GM23338 (cell line): Measurements from ENCODE around the gene ANKRD6. TPM values are rescaled to one million over a fixed set of nuclear protein-coding genes. Genes with fewer than 3 reads are reported as not detected.

ENCODE experiments used
- ATAC-seq: fragments of 200-7000 bp; cut with Tn5 transposase; 3 replicates; pipeline ENCODE4 v1.9.1; 2020
- DNase-seq: peaks from one replicate; pipeline ENCODE4 v3.0.0-alpha.2; 2015; ENCODE audit warnings: low spot score
- H2AFZ ChIP-seq: fragments of 200-600 bp; sonication (generic); 2 replicates; pipeline ENCODE4 v1.8.0; 2016; ENCODE audit warnings: antibody characterized with exemption, mild to moderate bottlenecking, moderate library complexity
- H3F3A ChIP-seq: fragments of 200-600 bp; sonication (generic); replicated peaks from 2 replicates; pipeline ENCODE4 v1.8.0; 2017; ENCODE audit warnings: antibody characterized with exemption, mixed run types, low read depth
- H3K27ac ChIP-seq: fragments of 200-600 bp; sonication (generic); 2 replicates; pipeline ENCODE4 v1.6.1; 2016; ENCODE audit warnings: low read depth
- H3K27me3 ChIP-seq: fragments of 200-600 bp; sonication (generic); 2 replicates; pipeline ENCODE4 v1.8.0; 2016; ENCODE audit warnings: mild to moderate bottlenecking, mixed run types, moderate library complexity; ENCODE audit not compliant: insufficient read depth
- H3K36me3 ChIP-seq: fragments of 200-600 bp; sonication (generic); 2 replicates; pipeline ENCODE4 v1.8.0; 2016; ENCODE audit warnings: mild to moderate bottlenecking; ENCODE audit not compliant: insufficient read depth
- H3K4me1 ChIP-seq: fragments of 200-600 bp; sonication (generic); 2 replicates; pipeline ENCODE4 v1.8.0; 2016; ENCODE audit warnings: mild to moderate bottlenecking, moderate library complexity; ENCODE audit not compliant: insufficient read depth
- H3K4me2 ChIP-seq: fragments of 200-600 bp; sonication (generic); 2 replicates; pipeline ENCODE4 v1.7.1; 2017; ENCODE audit warnings: mixed run types
- H3K4me3 ChIP-seq: fragments of 200-600 bp; sonication (generic); 2 replicates; pipeline ENCODE4 v1.6.1; 2016; ENCODE audit warnings: mixed run types
- H3K79me2 ChIP-seq: fragments of 200-600 bp; sonication (generic); replicated peaks from 2 replicates; pipeline ENCODE4 v1.8.0; 2017; ENCODE audit warnings: mild to moderate bottlenecking; ENCODE audit not compliant: insufficient read depth
- H3K9me2 ChIP-seq: fragments of 200-600 bp; sonication (generic); 2 replicates; pipeline ENCODE4 v1.8.0; 2017; ENCODE audit not compliant: insufficient read depth
- H4K20me1 ChIP-seq: fragments of 200-600 bp; sonication (generic); replicated peaks from 2 replicates; pipeline ENCODE4 v1.8.0; 2017; ENCODE audit warnings: mild to moderate bottlenecking; ENCODE audit not compliant: insufficient read depth
- H3K27ac Mint-ChIP-seq: 2 replicates; pipeline ENCODE4 v1.8.0; 2020; ENCODE audit warnings: inconsistent platforms, mild to moderate bottlenecking, moderate library complexity, mixed read lengths
- H3K27me3 Mint-ChIP-seq: 3 replicates; pipeline ENCODE4 v1.8.0; 2022; ENCODE audit warnings: low read depth, mild to moderate bottlenecking, moderate library complexity, mixed read lengths, inconsistent platforms; ENCODE audit not compliant: insufficient read depth, poor library complexity
- H3K36me3 Mint-ChIP-seq: 3 replicates; pipeline ENCODE4 v1.8.0; 2021; ENCODE audit warnings: low read depth, mild to moderate bottlenecking, inconsistent platforms, moderate library complexity, mixed read lengths
- H3K4me1 Mint-ChIP-seq: 3 replicates; pipeline ENCODE4 v1.8.0; 2020; ENCODE audit warnings: mild to moderate bottlenecking, inconsistent platforms, mixed read lengths
- H3K4me3 Mint-ChIP-seq: 3 replicates; pipeline ENCODE4 v1.8.0; 2021; ENCODE audit warnings: moderate library complexity, mild to moderate bottlenecking, inconsistent platforms, mixed read lengths
- H3K9me3 Mint-ChIP-seq: 3 replicates; pipeline ENCODE4 v1.8.0; 2020; ENCODE audit warnings: moderate library complexity, mild to moderate bottlenecking, inconsistent platforms, mixed read lengths
- CREB1 ChIP-seq: fragments of 250-450 bp; sonication (Bioruptor Pico); IDR thresholded peaks from 2 replicates; pipeline ENCODE4 v1.5.0; 2020; ENCODE audit warnings: low read depth, mild to moderate bottlenecking, moderate library complexity
- EZH2 ChIP-seq: fragments of 200-600 bp; sonication (generic); IDR thresholded peaks from one replicate; pipeline ENCODE4 v1.8.0; 2017; ENCODE audit warnings: antibody characterized with exemption, mild to moderate bottlenecking, low read depth; ENCODE audit not compliant: unreplicated experiment
- EZH2phosphoT487 ChIP-seq: fragments of 200-600 bp; sonication (generic); IDR thresholded peaks from one replicate; pipeline ENCODE4 v1.8.1; 2018; ENCODE audit warnings: antibody characterized with exemption; ENCODE audit not compliant: unreplicated experiment
- JUNB ChIP-seq: IDR thresholded peaks from one replicate; pipeline ENCODE4 v1.6.1; 2016; ENCODE audit warnings: antibody characterized with exemption; ENCODE audit not compliant: unreplicated experiment
- NANOG ChIP-seq: IDR thresholded peaks from 2 replicates; pipeline ENCODE4 v1.6.1; 2016; ENCODE audit warnings: antibody characterized with exemption, borderline replicate concordance
- POLR2AphosphoS5 ChIP-seq: IDR thresholded peaks from 2 replicates; pipeline ENCODE4 v1.6.1; 2016; ENCODE audit warnings: antibody characterized with exemption, low read depth
- STAT1 ChIP-seq: IDR thresholded peaks from one replicate; pipeline ENCODE4 v1.6.1; 2016; ENCODE audit warnings: antibody characterized with exemption; ENCODE audit not compliant: unreplicated experiment
- ZNF114 ChIP-seq: fragments of 250-450 bp; sonication (Bioruptor Pico); IDR thresholded peaks from 2 replicates; pipeline ENCODE4 v1.5.0; 2020; ENCODE audit warnings: mild to moderate bottlenecking, moderate library complexity
- ZNF331 ChIP-seq: fragments of 250-450 bp; sonication (Bioruptor Pico); IDR thresholded peaks from 2 replicates; pipeline ENCODE4 v1.5.0; 2020; ENCODE audit warnings: low read depth, mild to moderate bottlenecking, moderate library complexity
- polyA plus RNA-seq: library from polyadenylated mRNA; unstranded; fragments of >200 nt; fragmentation: Nextera tagmentation; extraction: Ambion mirVana; gene quantifications from 2 replicates; pipeline ENCODE4 v1.2.1, GENCODE V29; 2016
- total RNA-seq: library from RNA; depleted of rRNA; stranded (reverse); fragments of >200 nt; shearing (Covaris generic); gene quantifications from 2 replicates; pipeline ENCODE4 v1.2.3, GENCODE V29; 2014
- TF ChIP-seq, protein P1 (sequence below): IDR thresholded peaks from 2 replicates; pipeline ENCODE4 v1.6.1; 2016; ENCODE audit warnings: antibody characterized with exemption
- TF ChIP-seq, protein P2 (sequence below), 2 experiments: fragments of 200-600 bp in 1 of 2; sonication (generic) in 1 of 2; conservative IDR thresholded peaks; 2 replicates each; pipeline versions ENCODE4 v1.5.1 to v1.6.1; 2016 to 2017; ENCODE audit warnings: antibody characterized with exemption in 2 of 2, low read depth in 2 of 2, mild to moderate bottlenecking in 2 of 2, moderate library complexity in 1 of 2
- TF ChIP-seq, protein P3 (sequence below): IDR thresholded peaks from one replicate; pipeline ENCODE4 v1.6.1; 2018; ENCODE audit warnings: antibody characterized with exemption; ENCODE audit not compliant: unreplicated experiment
- TF ChIP-seq, protein P4 (sequence below): fragments of 250-450 bp; sonication (Bioruptor Pico); IDR thresholded peaks from 2 replicates; pipeline ENCODE4 v1.5.0; 2020; ENCODE audit warnings: mild to moderate bottlenecking, moderate library complexity

The ANKRD6 gene
- total and polyA plus RNA-seq, 2 experiments from 2014 or later, result 3.2 to 9.2 TPM

DNA sequence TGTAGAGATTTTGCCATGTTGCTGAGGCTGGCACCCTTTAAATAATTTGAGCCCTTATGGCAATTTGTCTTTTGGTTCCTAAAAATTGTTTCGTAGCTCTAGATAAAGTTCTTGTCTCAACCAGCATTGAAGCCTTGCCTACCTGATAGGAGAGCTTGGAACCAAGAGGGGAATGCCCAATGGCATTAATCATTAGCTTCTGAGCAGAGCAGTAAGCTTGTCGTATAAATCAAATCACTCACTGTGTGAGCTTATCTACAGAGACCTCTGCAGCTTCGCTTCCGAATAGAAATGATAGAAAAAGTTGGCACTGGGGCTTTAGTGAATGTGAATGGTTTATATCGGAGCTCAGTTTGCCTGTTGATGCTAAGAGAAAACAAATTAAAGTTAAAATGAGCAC is 10.7 kb downstream of the ANKRD6 start:
- Histone ChIP-seq H3K9me2 (no peaks in the 10 kb centered on the region; the same call in 1 of the 2 replicates), H3K36me3 (no peaks in the 10 kb centered on the region), H2AFZ (no peak overlapping the region), H3K27ac (no peak overlapping the region), H3K4me3 (no peak overlapping the region), H3F3A (no peaks in the 10 kb centered on the region), H3K4me2 (no peak overlapping the region), H3K79me2 (no peaks in the 10 kb centered on the region), H3K4me1 (no peaks in the 10 kb centered on the region), H4K20me1 (no peaks in the 10 kb centered on the region; the same call in 1 of the 2 replicates), H3K27me3 (peaks cover 14% of the 10 kb centered on the region; the same call in 1 of the 2 replicates)
- Mint-ChIP-seq H3K36me3 (peaks cover 3% of the 10 kb centered on the region; the same call in 1 of the 3 replicates), H3K27ac (no peak overlapping the region), H3K4me1 (no peaks in the 10 kb centered on the region), H3K9me3 (peaks cover 4% of the 10 kb centered on the region; the same call in 1 of the 3 replicates), H3K4me3 (no peak overlapping the region), H3K27me3 (no peaks in the 10 kb centered on the region)
- ATAC-seq (no peak), DNase-seq (no peak)
- TF ChIP-seq, protein P1, sequence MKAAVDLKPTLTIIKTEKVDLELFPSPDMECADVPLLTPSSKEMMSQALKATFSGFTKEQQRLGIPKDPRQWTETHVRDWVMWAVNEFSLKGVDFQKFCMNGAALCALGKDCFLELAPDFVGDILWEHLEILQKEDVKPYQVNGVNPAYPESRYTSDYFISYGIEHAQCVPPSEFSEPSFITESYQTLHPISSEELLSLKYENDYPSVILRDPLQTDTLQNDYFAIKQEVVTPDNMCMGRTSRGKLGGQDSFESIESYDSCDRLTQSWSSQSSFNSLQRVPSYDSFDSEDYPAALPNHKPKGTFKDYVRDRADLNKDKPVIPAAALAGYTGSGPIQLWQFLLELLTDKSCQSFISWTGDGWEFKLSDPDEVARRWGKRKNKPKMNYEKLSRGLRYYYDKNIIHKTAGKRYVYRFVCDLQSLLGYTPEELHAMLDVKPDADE, result no peak
- no peak for TF ChIP-seq STAT1
- TF ChIP-seq POLR2AphosphoS5, result no peak
- no peak for TF ChIP-seq NANOG
- TF ChIP-seq, protein P2, sequence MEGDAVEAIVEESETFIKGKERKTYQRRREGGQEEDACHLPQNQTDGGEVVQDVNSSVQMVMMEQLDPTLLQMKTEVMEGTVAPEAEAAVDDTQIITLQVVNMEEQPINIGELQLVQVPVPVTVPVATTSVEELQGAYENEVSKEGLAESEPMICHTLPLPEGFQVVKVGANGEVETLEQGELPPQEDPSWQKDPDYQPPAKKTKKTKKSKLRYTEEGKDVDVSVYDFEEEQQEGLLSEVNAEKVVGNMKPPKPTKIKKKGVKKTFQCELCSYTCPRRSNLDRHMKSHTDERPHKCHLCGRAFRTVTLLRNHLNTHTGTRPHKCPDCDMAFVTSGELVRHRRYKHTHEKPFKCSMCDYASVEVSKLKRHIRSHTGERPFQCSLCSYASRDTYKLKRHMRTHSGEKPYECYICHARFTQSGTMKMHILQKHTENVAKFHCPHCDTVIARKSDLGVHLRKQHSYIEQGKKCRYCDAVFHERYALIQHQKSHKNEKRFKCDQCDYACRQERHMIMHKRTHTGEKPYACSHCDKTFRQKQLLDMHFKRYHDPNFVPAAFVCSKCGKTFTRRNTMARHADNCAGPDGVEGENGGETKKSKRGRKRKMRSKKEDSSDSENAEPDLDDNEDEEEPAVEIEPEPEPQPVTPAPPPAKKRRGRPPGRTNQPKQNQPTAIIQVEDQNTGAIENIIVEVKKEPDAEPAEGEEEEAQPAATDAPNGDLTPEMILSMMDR (conservative IDR thresholded peaks at IDR 0.05; ENCODE audit: low read depth in 2 of 2), result no peak
- TF ChIP-seq ZNF114 (CRISPR knock-in tag), result no peak
- no peak for TF ChIP-seq EZH2phosphoT487
- TF ChIP-seq, protein P3, sequence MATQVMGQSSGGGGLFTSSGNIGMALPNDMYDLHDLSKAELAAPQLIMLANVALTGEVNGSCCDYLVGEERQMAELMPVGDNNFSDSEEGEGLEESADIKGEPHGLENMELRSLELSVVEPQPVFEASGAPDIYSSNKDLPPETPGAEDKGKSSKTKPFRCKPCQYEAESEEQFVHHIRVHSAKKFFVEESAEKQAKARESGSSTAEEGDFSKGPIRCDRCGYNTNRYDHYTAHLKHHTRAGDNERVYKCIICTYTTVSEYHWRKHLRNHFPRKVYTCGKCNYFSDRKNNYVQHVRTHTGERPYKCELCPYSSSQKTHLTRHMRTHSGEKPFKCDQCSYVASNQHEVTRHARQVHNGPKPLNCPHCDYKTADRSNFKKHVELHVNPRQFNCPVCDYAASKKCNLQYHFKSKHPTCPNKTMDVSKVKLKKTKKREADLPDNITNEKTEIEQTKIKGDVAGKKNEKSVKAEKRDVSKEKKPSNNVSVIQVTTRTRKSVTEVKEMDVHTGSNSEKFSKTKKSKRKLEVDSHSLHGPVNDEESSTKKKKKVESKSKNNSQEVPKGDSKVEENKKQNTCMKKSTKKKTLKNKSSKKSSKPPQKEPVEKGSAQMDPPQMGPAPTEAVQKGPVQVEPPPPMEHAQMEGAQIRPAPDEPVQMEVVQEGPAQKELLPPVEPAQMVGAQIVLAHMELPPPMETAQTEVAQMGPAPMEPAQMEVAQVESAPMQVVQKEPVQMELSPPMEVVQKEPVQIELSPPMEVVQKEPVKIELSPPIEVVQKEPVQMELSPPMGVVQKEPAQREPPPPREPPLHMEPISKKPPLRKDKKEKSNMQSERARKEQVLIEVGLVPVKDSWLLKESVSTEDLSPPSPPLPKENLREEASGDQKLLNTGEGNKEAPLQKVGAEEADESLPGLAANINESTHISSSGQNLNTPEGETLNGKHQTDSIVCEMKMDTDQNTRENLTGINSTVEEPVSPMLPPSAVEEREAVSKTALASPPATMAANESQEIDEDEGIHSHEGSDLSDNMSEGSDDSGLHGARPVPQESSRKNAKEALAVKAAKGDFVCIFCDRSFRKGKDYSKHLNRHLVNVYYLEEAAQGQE, result no peak
- TF ChIP-seq EZH2, result no peak
- no peak for TF ChIP-seq ZNF331
- TF ChIP-seq JUNB, result no peak
- no peak for TF ChIP-seq CREB1 (CRISPR knock-in tag)
- TF ChIP-seq, protein P4, sequence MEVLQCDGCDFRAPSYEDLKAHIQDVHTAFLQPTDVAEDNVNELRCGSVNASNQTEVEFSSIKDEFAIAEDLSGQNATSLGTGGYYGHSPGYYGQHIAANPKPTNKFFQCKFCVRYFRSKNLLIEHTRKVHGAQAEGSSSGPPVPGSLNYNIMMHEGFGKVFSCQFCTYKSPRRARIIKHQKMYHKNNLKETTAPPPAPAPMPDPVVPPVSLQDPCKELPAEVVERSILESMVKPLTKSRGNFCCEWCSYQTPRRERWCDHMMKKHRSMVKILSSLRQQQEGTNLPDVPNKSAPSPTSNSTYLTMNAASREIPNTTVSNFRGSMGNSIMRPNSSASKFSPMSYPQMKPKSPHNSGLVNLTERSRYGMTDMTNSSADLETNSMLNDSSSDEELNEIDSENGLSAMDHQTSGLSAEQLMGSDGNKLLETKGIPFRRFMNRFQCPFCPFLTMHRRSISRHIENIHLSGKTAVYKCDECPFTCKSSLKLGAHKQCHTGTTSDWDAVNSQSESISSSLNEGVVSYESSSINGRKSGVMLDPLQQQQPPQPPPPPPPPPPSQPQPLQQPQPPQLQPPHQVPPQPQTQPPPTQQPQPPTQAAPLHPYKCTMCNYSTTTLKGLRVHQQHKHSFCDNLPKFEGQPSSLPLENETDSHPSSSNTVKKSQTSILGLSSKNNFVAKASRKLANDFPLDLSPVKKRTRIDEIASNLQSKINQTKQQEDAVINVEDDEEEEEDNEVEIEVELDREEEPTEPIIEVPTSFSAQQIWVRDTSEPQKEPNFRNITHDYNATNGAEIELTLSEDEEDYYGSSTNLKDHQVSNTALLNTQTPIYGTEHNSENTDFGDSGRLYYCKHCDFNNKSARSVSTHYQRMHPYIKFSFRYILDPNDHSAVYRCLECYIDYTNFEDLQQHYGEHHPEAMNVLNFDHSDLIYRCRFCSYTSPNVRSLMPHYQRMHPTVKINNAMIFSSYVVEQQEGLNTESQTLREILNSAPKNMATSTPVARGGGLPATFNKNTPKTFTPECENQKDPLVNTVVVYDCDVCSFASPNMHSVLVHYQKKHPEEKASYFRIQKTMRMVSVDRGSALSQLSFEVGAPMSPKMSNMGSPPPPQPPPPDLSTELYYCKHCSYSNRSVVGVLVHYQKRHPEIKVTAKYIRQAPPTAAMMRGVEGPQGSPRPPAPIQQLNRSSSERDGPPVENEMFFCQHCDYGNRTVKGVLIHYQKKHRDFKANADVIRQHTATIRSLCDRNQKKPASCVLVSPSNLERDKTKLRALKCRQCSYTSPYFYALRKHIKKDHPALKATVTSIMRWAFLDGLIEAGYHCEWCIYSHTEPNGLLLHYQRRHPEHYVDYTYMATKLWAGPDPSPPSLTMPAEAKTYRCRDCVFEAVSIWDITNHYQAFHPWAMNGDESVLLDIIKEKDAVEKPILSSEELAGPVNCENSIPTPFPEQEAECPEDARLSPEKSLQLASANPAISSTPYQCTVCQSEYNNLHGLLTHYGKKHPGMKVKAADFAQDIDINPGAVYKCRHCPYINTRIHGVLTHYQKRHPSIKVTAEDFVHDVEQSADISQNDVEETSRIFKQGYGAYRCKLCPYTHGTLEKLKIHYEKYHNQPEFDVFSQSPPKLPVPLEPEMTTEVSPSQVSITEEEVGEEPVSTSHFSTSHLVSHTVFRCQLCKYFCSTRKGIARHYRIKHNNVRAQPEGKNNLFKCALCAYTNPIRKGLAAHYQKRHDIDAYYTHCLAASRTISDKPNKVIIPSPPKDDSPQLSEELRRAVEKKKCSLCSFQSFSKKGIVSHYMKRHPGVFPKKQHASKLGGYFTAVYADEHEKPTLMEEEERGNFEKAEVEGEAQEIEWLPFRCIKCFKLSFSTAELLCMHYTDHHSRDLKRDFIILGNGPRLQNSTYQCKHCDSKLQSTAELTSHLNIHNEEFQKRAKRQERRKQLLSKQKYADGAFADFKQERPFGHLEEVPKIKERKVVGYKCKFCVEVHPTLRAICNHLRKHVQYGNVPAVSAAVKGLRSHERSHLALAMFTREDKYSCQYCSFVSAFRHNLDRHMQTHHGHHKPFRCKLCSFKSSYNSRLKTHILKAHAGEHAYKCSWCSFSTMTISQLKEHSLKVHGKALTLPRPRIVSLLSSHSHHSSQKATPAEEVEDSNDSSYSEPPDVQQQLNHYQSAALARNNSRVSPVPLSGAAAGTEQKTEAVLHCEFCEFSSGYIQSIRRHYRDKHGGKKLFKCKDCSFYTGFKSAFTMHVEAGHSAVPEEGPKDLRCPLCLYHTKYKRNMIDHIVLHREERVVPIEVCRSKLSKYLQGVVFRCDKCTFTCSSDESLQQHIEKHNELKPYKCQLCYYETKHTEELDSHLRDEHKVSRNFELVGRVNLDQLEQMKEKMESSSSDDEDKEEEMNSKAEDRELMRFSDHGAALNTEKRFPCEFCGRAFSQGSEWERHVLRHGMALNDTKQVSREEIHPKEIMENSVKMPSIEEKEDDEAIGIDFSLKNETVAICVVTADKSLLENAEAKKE, result no peak
